GM12875 (cell line): ENCODE data around the gene NRDE2.

Source experiments
- H3K4me3 ChIP-seq: one replicate; pipeline ENCODE4 v1.5.1; 2011; ENCODE audit warnings: low read depth, low read length, control low read depth
- TF ChIP-seq, protein P1 (sequence below): IDR thresholded peaks from 2 replicates; pipeline ENCODE4 v1.5.1; 2011; ENCODE audit warnings: low read depth, mild to moderate bottlenecking, control low read depth, inconsistent platforms, low read length, moderate library complexity, borderline replicate concordance; ENCODE audit not compliant: insufficient read depth

Gene NRDE2

DNA sequence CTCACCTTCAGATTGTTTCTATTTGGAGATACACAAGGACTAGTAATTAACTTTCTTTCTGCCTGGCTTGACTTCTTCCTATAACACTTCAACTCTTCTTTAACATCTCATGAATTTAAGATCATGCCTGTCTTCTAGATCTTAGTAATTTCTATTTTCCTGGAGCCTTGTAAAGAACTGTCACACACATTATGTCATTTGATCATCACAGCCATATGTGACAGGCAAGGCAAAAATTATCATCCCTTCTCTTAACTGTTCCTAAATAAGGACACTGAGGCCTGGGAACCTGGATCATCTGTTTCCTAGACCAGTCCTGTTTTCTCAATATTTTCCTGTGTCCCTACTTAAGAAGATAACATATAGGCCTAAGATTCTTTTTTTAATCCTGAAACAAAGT, 27.2 kb downstream of the NRDE2 start:
- H3K4me3 ChIP-seq, result no peak overlapping the region
- TF ChIP-seq, protein P1, sequence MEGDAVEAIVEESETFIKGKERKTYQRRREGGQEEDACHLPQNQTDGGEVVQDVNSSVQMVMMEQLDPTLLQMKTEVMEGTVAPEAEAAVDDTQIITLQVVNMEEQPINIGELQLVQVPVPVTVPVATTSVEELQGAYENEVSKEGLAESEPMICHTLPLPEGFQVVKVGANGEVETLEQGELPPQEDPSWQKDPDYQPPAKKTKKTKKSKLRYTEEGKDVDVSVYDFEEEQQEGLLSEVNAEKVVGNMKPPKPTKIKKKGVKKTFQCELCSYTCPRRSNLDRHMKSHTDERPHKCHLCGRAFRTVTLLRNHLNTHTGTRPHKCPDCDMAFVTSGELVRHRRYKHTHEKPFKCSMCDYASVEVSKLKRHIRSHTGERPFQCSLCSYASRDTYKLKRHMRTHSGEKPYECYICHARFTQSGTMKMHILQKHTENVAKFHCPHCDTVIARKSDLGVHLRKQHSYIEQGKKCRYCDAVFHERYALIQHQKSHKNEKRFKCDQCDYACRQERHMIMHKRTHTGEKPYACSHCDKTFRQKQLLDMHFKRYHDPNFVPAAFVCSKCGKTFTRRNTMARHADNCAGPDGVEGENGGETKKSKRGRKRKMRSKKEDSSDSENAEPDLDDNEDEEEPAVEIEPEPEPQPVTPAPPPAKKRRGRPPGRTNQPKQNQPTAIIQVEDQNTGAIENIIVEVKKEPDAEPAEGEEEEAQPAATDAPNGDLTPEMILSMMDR, result no peak

DNA sequence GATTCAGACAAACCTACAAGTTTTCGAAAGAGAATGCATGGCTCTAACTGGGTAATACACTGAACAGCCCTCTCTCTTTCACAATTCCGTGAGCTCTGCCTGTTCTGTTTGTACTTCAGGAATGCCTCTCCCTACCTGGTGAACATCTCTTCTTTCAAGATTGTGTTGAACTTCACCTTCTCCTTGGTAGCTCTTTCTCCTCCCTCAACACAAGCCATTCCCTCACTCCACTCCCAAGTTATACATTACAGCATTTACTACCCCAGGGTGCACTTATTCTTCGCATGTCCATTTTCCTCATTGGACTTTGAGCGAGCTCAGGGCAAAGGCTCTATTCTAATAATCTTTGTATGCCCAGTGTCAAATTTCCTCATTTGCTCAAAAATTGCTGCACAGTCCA, 28.3 kb downstream of the NRDE2 start:
- H3K4me3 ChIP-seq, result no peak overlapping the region
- TF ChIP-seq, protein P1, result no peak

DNA sequence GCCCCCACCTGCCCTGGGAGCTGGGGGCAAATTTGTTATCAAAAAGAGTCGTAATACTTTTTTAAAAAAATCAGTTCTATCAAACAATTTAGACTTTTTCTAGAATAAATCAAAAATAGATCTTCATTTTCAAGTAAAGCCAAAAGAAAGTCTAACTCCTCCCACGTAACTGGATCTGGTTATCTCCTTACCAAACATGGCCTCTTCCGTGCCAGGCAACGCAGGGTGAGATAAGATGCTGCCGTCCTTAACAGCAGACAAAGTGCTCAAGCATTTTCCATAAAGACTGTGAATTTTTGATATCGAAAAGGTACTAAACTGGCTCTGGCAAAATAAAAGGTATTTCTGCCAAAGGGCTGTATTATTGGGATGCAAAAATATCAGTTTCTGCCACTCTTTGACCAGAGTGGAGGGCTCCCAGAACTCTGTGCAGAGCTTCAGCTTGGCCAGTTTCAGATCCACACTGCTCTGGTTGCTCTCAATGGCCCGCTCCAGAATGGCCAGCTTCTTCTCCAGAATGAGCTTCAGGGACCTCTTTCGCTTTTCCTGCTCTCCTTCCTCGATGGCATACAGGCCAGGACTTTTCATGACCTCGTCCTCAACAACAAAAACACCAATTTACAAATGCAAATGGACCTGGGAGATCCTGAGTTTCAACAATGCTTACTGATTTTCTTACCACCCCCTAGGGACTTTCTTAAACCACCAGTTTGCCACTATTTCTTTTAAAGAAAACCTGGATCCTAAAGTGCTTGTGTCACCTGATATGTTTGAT, 29.0 kb downstream of the NRDE2 start:
- no peak overlapping the region for H3K4me3 ChIP-seq
- TF ChIP-seq, protein P1, result no peak

DNA sequence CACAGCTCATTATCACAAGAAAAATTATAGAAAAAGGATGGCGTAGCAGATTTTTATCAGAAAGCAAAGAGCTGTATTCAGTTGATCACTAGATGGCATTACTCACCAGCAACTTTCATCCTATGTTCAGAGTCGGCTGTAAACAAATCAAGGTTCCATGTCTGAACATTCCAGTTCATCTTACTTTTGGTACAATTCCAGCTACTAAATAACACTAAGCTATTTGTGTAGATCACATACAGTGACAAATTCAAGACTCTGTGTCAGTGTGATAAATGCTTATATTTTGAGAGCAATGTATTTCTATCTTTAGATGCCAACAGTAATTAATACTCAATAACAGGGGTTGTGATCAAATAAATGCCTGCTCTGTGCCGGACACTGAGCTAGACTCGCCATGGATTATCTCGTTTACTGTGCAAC, 30.1 kb downstream of the NRDE2 start:
- H3K4me3 ChIP-seq, result no peak overlapping the region
- TF ChIP-seq, protein P1, result no peak

DNA sequence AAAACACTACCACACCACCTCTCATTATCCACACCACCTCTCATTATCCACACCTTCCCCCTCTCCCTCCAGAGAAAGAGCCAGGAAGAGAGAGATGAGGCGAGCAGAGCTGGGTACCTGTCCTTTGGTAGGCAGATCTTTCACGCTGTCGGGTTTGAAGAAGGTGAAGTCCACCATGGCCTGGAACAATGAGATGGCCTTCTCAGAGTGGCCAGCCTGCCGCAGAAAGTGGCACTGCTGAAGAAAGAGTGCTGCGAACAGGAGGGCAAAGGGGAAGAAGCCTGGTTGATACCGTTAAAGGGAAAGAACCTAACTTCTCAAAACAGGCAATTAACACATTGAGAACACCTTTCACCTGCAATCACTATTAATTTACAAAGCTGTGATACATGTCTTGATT, 30.6 kb downstream of the NRDE2 start:
- no peak overlapping the region for H3K4me3 ChIP-seq
- TF ChIP-seq, protein P1, result no peak

DNA sequence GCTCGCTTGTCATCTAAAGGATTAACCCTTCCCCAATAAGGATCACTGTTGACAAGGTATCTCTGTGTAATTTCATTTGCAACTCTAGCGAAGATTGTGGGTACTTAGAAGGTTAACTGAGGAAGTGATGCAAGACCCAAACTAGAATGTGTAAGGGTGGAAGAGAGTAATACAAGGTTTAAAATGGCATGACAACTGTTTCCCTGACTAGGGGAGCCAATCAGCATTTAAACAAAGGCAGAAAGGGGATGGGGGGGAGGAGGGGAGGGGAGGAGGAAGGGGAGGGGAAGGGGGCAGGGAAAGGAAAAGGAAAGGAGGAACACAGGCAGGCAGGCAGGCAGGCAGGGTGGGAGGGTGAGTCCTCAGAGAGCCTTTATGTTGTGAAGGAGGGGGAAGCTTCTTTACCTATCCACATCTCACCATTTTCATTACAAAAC, 31.1 kb downstream of the NRDE2 start:
- TF ChIP-seq, protein P1, result no peak
- no peak overlapping the region for H3K4me3 ChIP-seq

DNA sequence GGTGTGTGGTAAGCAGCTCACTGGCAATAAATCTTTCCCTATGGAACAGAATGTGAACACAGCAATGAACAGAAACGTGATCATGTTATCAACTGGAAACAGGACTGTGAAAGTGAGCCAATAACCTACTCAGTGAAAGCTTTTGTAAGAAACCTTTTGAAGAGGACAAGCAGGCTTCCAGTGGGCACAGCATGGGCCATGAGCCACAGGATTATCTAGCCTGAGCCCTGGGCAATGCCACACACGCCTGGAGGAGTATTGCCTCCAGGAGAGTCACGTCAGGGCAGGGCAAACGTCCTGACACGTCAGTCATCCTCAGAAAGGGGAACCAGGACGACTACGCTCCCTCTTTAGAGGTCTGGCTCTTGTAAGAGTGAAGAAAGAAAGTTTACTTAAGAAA, 32.3 kb downstream of the NRDE2 start:
- no peak overlapping the region for H3K4me3 ChIP-seq
- TF ChIP-seq, protein P1, result no peak
